Parathyroid adenoma (tissue), 2 donors: ENCODE results near the gene SLC41A3.

Experiments
- H2AFZ ChIP-seq: fragments of 300-600 bp; sonication (generic); one replicate; pipeline ENCODE4 v1.7.0; 2017; ENCODE audit warnings: antibody characterized with exemption, mild to moderate bottlenecking
- H3K27ac ChIP-seq: fragments of 300-600 bp; sonication (generic); one replicate; pipeline ENCODE4 v1.7.0; 2017
- H3K27me3 ChIP-seq: fragments of 300-600 bp; sonication (generic); one replicate; pipeline ENCODE4 v1.7.0; 2017; ENCODE audit warnings: low read length; ENCODE audit not compliant: control insufficient read depth, insufficient read depth
- H3K36me3 ChIP-seq: fragments of 300-600 bp; sonication (generic); one replicate; pipeline ENCODE4 v1.7.0; 2017; ENCODE audit warnings: low read length; ENCODE audit not compliant: control insufficient read depth, insufficient read depth
- H3K4me1 ChIP-seq: fragments of 300-600 bp; sonication (generic); one replicate; pipeline ENCODE4 v1.7.0; 2017; ENCODE audit warnings: control low read depth
- H3K4me2 ChIP-seq: fragments of 300-600 bp; sonication (generic); one replicate; pipeline ENCODE4 v1.7.0; 2017; ENCODE audit warnings: low read length
- H3K4me3 ChIP-seq: fragments of 300-600 bp; sonication (generic); one replicate; pipeline ENCODE4 v1.7.0; 2017; ENCODE audit warnings: low read depth, low read length
- H3K79me2 ChIP-seq: fragments of 300-600 bp; sonication (generic); one replicate; pipeline ENCODE4 v1.7.0; 2017; ENCODE audit warnings: control low read depth
- H3K9ac ChIP-seq: fragments of 300-600 bp; sonication (generic); one replicate; pipeline ENCODE4 v1.7.0; 2017; ENCODE audit warnings: mild to moderate bottlenecking
- H3K9me3 ChIP-seq: fragments of 300-600 bp; sonication (generic); one replicate; pipeline ENCODE4 v1.7.0; 2017; ENCODE audit warnings: low read length; ENCODE audit not compliant: control insufficient read depth
- CTCF ChIP-seq: fragments of 300-600 bp; sonication (generic); IDR thresholded peaks from one replicate; pipeline ENCODE4 v1.7.0; 2017; ENCODE audit warnings: antibody characterized with exemption, mild to moderate bottlenecking
- donor health status: primary hyperparathyroidism.

Gene SLC41A3

GRCh38 chr3:126104028-126104635 lies 20.2 kb upstream of the SLC41A3 start:
- no peaks in the 10 kb centered on the region for H3K27me3 ChIP-seq
- no peak overlapping the region for H3K9ac ChIP-seq
- H3K9me3 ChIP-seq: no peaks in the 10 kb centered on the region
- no peak for TF ChIP-seq CTCF
- no peak overlapping the region for H3K4me3 ChIP-seq
- H3K36me3 ChIP-seq: no peaks in the 10 kb centered on the region
- no peak overlapping the region for H3K27ac ChIP-seq
- no peak overlapping the region for H2AFZ ChIP-seq
- no peak overlapping the region for H3K4me2 ChIP-seq
- H3K4me1 ChIP-seq: no peaks in the 10 kb centered on the region
- no peaks in the 10 kb centered on the region for H3K79me2 ChIP-seq

- H3K9me3 ChIP-seq: no peaks in the 10 kb centered on the region
- H3K79me2 ChIP-seq: no peaks in the 10 kb centered on the region
- no peak overlapping the region for H3K9ac ChIP-seq
- TF ChIP-seq CTCF: no peak
- H2AFZ ChIP-seq: no peak overlapping the region
- H3K4me1 ChIP-seq: no peaks in the 10 kb centered on the region
- no peak overlapping the region for H3K4me3 ChIP-seq
- no peaks in the 10 kb centered on the region for H3K36me3 ChIP-seq
- H3K27ac ChIP-seq: no peak overlapping the region
- no peak overlapping the region for H3K4me2 ChIP-seq
- no peaks in the 10 kb centered on the region for H3K27me3 ChIP-seq
Measured at GRCh38 chr3:126103121-126104027, 19.4 kb upstream of the SLC41A3 start.

GRCh38 chr3:126102530-126102951 lies 18.6 kb upstream of the SLC41A3 start:
- Histone ChIP-seq H3K27ac (no peak overlapping the region), H2AFZ (no peak overlapping the region), H3K79me2 (no peaks in the 10 kb centered on the region), H3K9ac (no peak overlapping the region), H3K4me3 (no peak overlapping the region), H3K4me1 (no peaks in the 10 kb centered on the region), H3K4me2 (no peak overlapping the region), H3K27me3 (no peaks in the 10 kb centered on the region), H3K36me3 (no peaks in the 10 kb centered on the region), H3K9me3 (no peaks in the 10 kb centered on the region)
- TF ChIP-seq CTCF: no peak

GRCh38 chr3:126102011-126102410 lies 18.1 kb upstream of the SLC41A3 start:
- Histone ChIP-seq H3K4me3 (no peak overlapping the region), H3K4me2 (no peak overlapping the region), H3K9me3 (no peaks in the 10 kb centered on the region), H3K9ac (no peak overlapping the region), H3K27ac (no peak overlapping the region), H3K4me1 (no peaks in the 10 kb centered on the region), H3K27me3 (no peaks in the 10 kb centered on the region), H2AFZ (no peak overlapping the region), H3K79me2 (no peaks in the 10 kb centered on the region), H3K36me3 (no peaks in the 10 kb centered on the region)
- no peak for TF ChIP-seq CTCF
